Testis (tissue), 3 donors: ENCODE data around the gene BMERB1. TPM values are rescaled to one million over a fixed set of nuclear protein-coding genes. Genes with fewer than 3 reads are reported as not detected.

Experiments used
- DNase-seq: peaks from one replicate; pipeline ENCODE4 v3.0.0-alpha.2; 2019
- H3K27ac ChIP-seq, 2 donors: fragments of 200-600 bp; sonication (generic); one replicate each; pipeline ENCODE4 v1.5.1; 2019
- H3K27me3 ChIP-seq: fragments of 200-600 bp; sonication (generic); one replicate; pipeline ENCODE4 v1.5.1; 2019
- H3K36me3 ChIP-seq: fragments of 200-600 bp; sonication (generic); one replicate; pipeline ENCODE4 v1.5.1; 2017; ENCODE audit warnings: low read depth; ENCODE audit errors: missing control alignments
- H3K4me1 ChIP-seq: fragments of 200-600 bp; sonication (generic); one replicate; pipeline ENCODE4 v1.5.1; 2019
- H3K4me3 ChIP-seq, 2 donors: fragments of 200-600 bp; sonication (generic); one replicate each; pipeline ENCODE4 v1.5.1; 2017 to 2019
- H3K9me3 ChIP-seq: fragments of 200-600 bp; sonication (generic); one replicate; pipeline ENCODE4 v1.5.1; 2017
- CTCF ChIP-seq, 3 experiments: fragments of 450-650 bp in 2 of 3; fragments of 200-600 bp in 1 of 3; sonication (generic) in 1 of 3; IDR thresholded peaks; one replicate each; pipeline ENCODE4 v1.5.1; 2016 to 2019; ENCODE audit warnings: antibody characterized with exemption in 3 of 3, mild to moderate bottlenecking in 2 of 3, moderate library complexity in 1 of 3
- POLR2A ChIP-seq: fragments of 450-650 bp; IDR thresholded peaks from one replicate; pipeline ENCODE4 v1.6.1; 2017; ENCODE audit warnings: antibody characterized with exemption, mild to moderate bottlenecking, moderate library complexity
- WGBS, 2 donors: methylation state at CpG; one replicate each; pipeline ENCODE4 v1.1.5; 2018; 5-methylcytosine and 5-hydroxymethylcytosine counted together
- intact Hi-C: fragments of 100-400 bp; cut with DNase I; formaldehyde crosslinking; loops from one replicate; pipeline ENCODE4 v1.15.1; 2023; ENCODE audit warnings: low total_unique reads
- polyA plus RNA-seq: library from polyadenylated mRNA; stranded (reverse); fragments of 350-450 nt; fragmentation: Illumina TruSeq; extraction: RNeasy Lipid Tissue Mini Kit (QIAGEN cat#74804); gene quantifications from one replicate; pipeline ENCODE4 v1.2.3, GENCODE V29; 2014; ENCODE audit warnings: low read depth, low replicate concordance; ENCODE audit not compliant: insufficient read depth
- total RNA-seq, 2 donors: library from RNA; depleted of rRNA; stranded (reverse); fragments of >200 nt; gene quantifications; one replicate each; pipeline ENCODE4 v1.2.3, GENCODE V29; 2016

Gene BMERB1
- total and polyA plus RNA-seq, 3 donors from 2014 or later, result 54.1 to 102 (median 63.1) TPM

DNA sequence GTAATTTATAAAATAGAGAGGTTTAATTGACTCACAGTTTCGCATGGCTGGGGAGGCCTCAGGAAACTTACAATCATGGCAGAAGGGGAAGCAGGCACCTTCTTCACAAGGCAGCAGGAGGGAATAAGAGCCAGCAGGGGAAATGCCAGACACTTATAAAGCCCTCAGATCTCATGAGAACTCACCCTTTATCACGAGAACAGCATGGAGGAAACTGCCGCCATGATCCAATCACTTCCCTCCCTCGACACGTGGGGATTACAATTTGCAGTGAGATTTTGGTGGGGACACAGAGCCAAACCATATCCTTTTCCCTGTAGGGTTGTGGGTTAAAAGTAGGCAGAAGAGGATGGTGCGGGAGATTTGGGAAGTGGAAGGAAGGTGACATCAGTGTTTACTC is 101.4 kb downstream of the BMERB1 start:
- Histone ChIP-seq H3K27me3 (no peaks in the 10 kb centered on the region), H3K27ac (no peak overlapping the region), H3K4me3 (no peak overlapping the region), H3K36me3 (no peaks in the 10 kb centered on the region), H3K4me1 (no peaks in the 10 kb centered on the region), H3K9me3 (no peaks in the 10 kb centered on the region)
- 92 to 96% methylated on average over 6 of the region's 6 CpGs for WGBS, 2 donors
- intact Hi-C loops, result no loop called here
- no peak for TF ChIP-seq POLR2A
- TF ChIP-seq CTCF (IDR thresholded peaks at IDR 0.05), result no peak
- DNase-seq, result no peak

DNA sequence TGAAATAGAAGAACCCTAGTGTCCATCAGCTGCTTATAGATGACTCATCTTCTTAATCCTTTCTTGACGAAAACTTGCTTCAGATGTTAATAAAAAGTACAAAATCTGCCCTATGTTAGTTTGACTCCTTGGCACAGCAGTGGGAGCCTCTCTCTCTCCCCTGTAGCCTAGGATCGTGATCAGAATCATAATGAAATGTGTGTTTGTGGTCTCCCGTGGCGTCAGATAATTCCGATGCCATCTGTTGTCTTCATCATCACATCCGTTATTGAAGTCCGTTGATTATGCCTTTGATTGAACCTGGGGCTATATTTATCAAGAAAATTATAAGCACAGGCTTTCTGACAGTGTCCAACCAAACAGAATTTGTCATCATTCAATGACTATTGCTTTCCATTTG is 102.5 kb downstream of the BMERB1 start:
- intact Hi-C loops, result no loop called here

DNA sequence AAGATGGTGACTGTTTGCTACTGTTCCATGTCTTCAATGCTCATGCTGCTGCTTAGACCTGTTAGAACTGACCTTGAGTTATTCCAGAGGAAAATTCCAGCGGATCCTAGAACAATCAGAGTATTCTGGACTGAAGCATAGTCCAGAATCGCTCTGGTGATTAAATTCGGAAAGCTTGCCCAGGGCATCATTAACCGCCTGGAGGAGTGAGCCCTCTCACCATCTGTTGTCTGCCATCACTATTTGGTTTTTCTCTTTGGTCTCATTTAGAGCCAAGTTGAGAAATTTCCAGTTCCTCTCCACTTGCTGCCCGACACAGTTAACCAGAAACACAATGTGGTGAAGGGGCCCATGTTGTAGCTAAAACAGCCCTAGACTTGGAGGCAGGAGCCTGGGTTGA is 104.1 kb downstream of the BMERB1 start:
- intact Hi-C loops, result no loop called here
- TF ChIP-seq POLR2A (no peak), CTCF (IDR thresholded peaks at IDR 0.05) (no peak)
- 42 to 79% methylated on average over 5 of the region's 5 CpGs for WGBS, 2 donors
- Histone ChIP-seq H3K4me3 (no peak overlapping the region), H3K9me3 (no peaks in the 10 kb centered on the region), H3K27me3 (no peaks in the 10 kb centered on the region), H3K27ac (no peak overlapping the region), H3K4me1 (no peaks in the 10 kb centered on the region), H3K36me3 (no peaks in the 10 kb centered on the region)
- no peak for DNase-seq

More for the DNA sequence above, 102.5 kb downstream of the BMERB1 start:
- Histone ChIP-seq H3K9me3 (no peaks in the 10 kb centered on the region), H3K36me3 (no peaks in the 10 kb centered on the region), H3K4me1 (no peaks in the 10 kb centered on the region), H3K27ac (no peak overlapping the region), H3K27me3 (no peaks in the 10 kb centered on the region), H3K4me3 (no peak overlapping the region)
- TF ChIP-seq CTCF (IDR thresholded peaks at IDR 0.05) (no peak), POLR2A (no peak)
- 84 to 92% methylated on average over 7 of the region's 7 CpGs for WGBS, 2 donors
- no peak for DNase-seq

DNA sequence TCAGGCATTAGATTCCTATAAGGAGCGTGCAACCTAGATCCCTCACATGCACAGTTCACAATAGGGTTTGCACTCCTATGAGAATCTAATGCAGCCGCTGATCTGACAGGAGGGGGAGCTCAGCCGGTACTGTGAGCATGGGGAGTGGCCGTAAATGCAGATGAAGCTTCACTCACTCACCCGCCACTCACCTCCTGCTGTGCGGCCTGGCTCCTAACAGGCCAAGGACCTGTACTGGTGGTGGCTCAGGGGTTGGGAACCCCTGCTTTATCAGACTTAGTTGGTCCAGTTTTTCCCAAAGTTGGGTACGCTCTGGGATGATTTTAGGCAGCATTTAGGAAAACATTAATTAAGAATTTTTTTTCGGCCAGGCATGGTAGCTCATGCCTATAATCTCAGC is 104.8 kb downstream of the BMERB1 start:
- Histone ChIP-seq H3K4me1 (no peaks in the 10 kb centered on the region), H3K4me3 (no peak overlapping the region), H3K36me3 (no peaks in the 10 kb centered on the region), H3K9me3 (no peaks in the 10 kb centered on the region), H3K27ac (no peak overlapping the region), H3K27me3 (no peaks in the 10 kb centered on the region)
- no peak for DNase-seq
- intact Hi-C loops, result no loop called here
- 86 to 95% methylated on average over 8 of the region's 8 CpGs for WGBS, 2 donors
- TF ChIP-seq POLR2A, result no peak
- no peak for TF ChIP-seq CTCF (IDR thresholded peaks at IDR 0.05)

DNA sequence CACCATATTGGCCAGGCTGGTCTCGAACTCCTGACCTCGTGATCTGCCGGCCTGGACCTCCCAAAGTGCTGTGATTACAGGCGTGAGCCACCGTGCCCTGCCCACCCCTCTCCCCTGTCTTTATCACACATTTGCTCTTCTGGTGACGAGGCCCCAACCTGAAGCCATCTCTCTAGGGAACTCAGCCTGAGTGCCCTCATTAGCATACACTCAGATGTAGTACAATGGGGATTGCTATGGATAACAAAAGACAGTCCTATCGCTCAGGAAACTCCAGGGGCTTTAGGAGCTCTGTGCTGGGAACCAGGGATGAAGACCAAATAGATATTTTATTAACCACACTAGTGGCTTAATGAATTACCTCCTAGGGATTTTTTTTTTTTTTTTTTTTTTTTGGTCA is 107.9 kb downstream of the BMERB1 start:
- no peak for DNase-seq
- Histone ChIP-seq H3K27me3 (no peaks in the 10 kb centered on the region), H3K27ac (no peak overlapping the region), H3K4me1 (peaks cover 5% of the 10 kb centered on the region), H3K9me3 (no peaks in the 10 kb centered on the region), H3K4me3 (no peak overlapping the region), H3K36me3 (no peaks in the 10 kb centered on the region)
- 93 to 97% methylated on average over 6 to 7 of the region's 7 CpGs for WGBS, 2 donors
- TF ChIP-seq CTCF (IDR thresholded peaks at IDR 0.05) (no peak), POLR2A (no peak)
- intact Hi-C loops, result no loop called here
